Mesenchymal stem cell (in vitro differentiated cells and primary cell): Measurements from ENCODE around the gene IGSF5.
"Not testable (repeated sequence)": the region's sequence is repeated elsewhere in the genome, so short reads cannot be mapped to it uniquely, and the experiment has no call there.

Source experiments
- DNase-seq: peaks from one replicate; pipeline ENCODE4 v3.0.0-alpha.2; 2013
- H2AFZ ChIP-seq: one replicate; pipeline ENCODE4 v1.6.1; 2013; ENCODE audit warnings: low read depth, mild to moderate bottlenecking, control low read depth, inconsistent platforms, low read length, moderate library complexity
- H2AK5ac ChIP-seq: 2 replicates; pipeline ENCODE4 v1.6.1; 2013; ENCODE audit warnings: low read length, moderate library complexity, mild to moderate bottlenecking, inconsistent platforms; ENCODE audit not compliant: severe bottlenecking
- H2BK120ac ChIP-seq: one replicate; pipeline ENCODE4 v1.6.1; 2013; ENCODE audit warnings: low read depth, mild to moderate bottlenecking, inconsistent platforms, low read length, moderate library complexity
- H2BK12ac ChIP-seq, 2 experiments: one replicate each; pipeline ENCODE4 v1.6.1; 2013; ENCODE audit warnings: inconsistent platforms in 2 of 2, low read length in 2 of 2, mild to moderate bottlenecking in 2 of 2, moderate library complexity in 2 of 2, control low read depth in 1 of 2
- H2BK15ac ChIP-seq: one replicate; pipeline ENCODE4 v1.6.1; 2013; ENCODE audit warnings: mild to moderate bottlenecking, low read depth, inconsistent platforms; ENCODE audit not compliant: poor library complexity, severe bottlenecking
- H2BK5ac ChIP-seq: 2 replicates; pipeline ENCODE4 v1.6.1; 2013; ENCODE audit warnings: low read depth, mild to moderate bottlenecking, low read length, control low read depth, inconsistent platforms; ENCODE audit not compliant: poor library complexity, severe bottlenecking
- H3K14ac ChIP-seq, 2 experiments: one replicate each; pipeline ENCODE4 v1.6.1; 2013; ENCODE audit warnings: inconsistent platforms in 2 of 2, low read length in 2 of 2, control low read depth in 1 of 2, mild to moderate bottlenecking in 1 of 2, moderate library complexity in 1 of 2
- H3K18ac ChIP-seq, 2 experiments: one replicate each; pipeline ENCODE4 v1.6.1; 2013; ENCODE audit warnings: inconsistent platforms in 2 of 2, low read length in 2 of 2, control low read depth in 1 of 2, low read depth in 1 of 2, mild to moderate bottlenecking in 1 of 2
- H3K23ac ChIP-seq, 2 experiments: one replicate each; pipeline ENCODE4 v1.6.1; 2013; ENCODE audit warnings: inconsistent platforms in 2 of 2, low read length in 2 of 2, mild to moderate bottlenecking in 2 of 2, moderate library complexity in 2 of 2, control low read depth in 1 of 2
- H3K27ac ChIP-seq: 2 replicates; pipeline ENCODE4 v1.5.1; 2013; ENCODE audit warnings: mild to moderate bottlenecking, moderate library complexity, low read length, control low read depth, inconsistent platforms; ENCODE audit not compliant: poor library complexity, severe bottlenecking
- H3K27me3 ChIP-seq, 2 experiments: 2 replicates each; pipeline versions ENCODE4 v1.6.1 to v1.7.0; 2013; ENCODE audit warnings: low read length in 2 of 2, mild to moderate bottlenecking in 2 of 2, moderate library complexity in 2 of 2, control low read depth in 1 of 2, inconsistent platforms in 1 of 2; ENCODE audit not compliant: control insufficient read depth in 1 of 2, insufficient read depth in 1 of 2
- H3K36me3 ChIP-seq, 2 experiments: 2 replicates each; pipeline versions ENCODE4 v1.6.1 to v1.7.0; 2013; ENCODE audit warnings: low read length in 2 of 2, control low read depth in 1 of 2, inconsistent platforms in 1 of 2, low read depth in 1 of 2, mild to moderate bottlenecking in 1 of 2; ENCODE audit not compliant: insufficient read depth in 2 of 2, control insufficient read depth in 1 of 2
- H3K4ac ChIP-seq, 2 experiments: one replicate each; pipeline ENCODE4 v1.6.1; 2013; ENCODE audit warnings: inconsistent platforms in 2 of 2, low read length in 2 of 2, mild to moderate bottlenecking in 2 of 2, moderate library complexity in 2 of 2, control low read depth in 1 of 2, low read depth in 1 of 2
- H3K4me1 ChIP-seq: 2 replicates; pipeline ENCODE4 v1.6.1; 2013; ENCODE audit warnings: low read depth, low read length, control low read depth; ENCODE audit not compliant: control insufficient read depth, insufficient read depth
- H3K4me2 ChIP-seq: 2 replicates; pipeline ENCODE4 v1.6.1; 2013; ENCODE audit warnings: low read length, mild to moderate bottlenecking, inconsistent platforms; ENCODE audit not compliant: poor library complexity, severe bottlenecking
- H3K4me3 ChIP-seq, 2 experiments: 2 replicates each; pipeline versions ENCODE4 v1.5.1 to v1.7.0; 2013; ENCODE audit warnings: low read length in 2 of 2, mild to moderate bottlenecking in 2 of 2, control low read depth in 1 of 2, low read depth in 1 of 2; ENCODE audit not compliant: insufficient read depth in 1 of 2
- H3K79me1 ChIP-seq: replicated peaks from 2 replicates; pipeline ENCODE4 v1.6.1; 2013; ENCODE audit warnings: mild to moderate bottlenecking, control low read depth, low read length, inconsistent platforms; ENCODE audit not compliant: poor library complexity, severe bottlenecking
- H3K9ac ChIP-seq: 2 replicates; pipeline ENCODE4 v1.7.0; 2013; ENCODE audit warnings: mild to moderate bottlenecking, low read length, moderate library complexity
- H3K9me3 ChIP-seq: 2 replicates; pipeline ENCODE4 v1.7.0; 2013; ENCODE audit warnings: mild to moderate bottlenecking, low read length; ENCODE audit not compliant: control insufficient read depth
- H4K8ac ChIP-seq: one replicate; pipeline ENCODE4 v1.6.1; 2013; ENCODE audit warnings: inconsistent platforms, mild to moderate bottlenecking, low read length, moderate library complexity
- H4K91ac ChIP-seq: one replicate; pipeline ENCODE4 v1.6.1; 2013; ENCODE audit warnings: mild to moderate bottlenecking, low read length, inconsistent platforms
- WGBS: methylation state at CpG from one replicate; pipeline ENCODE4 v1.1.7; 2013; ENCODE audit warnings: mixed read lengths; 5-methylcytosine and 5-hydroxymethylcytosine counted together

Gene IGSF5

DNA sequence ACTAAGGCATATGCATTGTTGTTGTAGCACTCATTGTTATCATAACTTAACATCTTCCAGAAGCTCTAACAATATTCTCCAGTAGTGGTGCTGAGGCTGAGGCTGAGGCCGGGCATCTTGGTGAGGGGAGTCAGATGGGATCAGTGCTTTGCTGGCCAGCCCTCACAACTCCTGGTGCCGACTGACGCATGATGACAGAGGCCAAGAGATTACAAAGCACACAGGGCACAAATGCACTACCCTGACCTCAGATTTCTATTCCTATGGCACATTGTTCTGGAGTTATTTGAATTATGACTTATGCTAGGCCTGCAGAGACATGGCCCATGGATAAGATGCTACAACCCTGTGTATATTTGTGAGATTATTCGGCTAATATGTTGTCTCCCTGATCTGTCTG lies 8.3 kb upstream of the IGSF5 start:
- Histone ChIP-seq H2AK5ac (no peak overlapping the region), H3K4me1 (no peaks in the 10 kb centered on the region), H3K36me3 (no peaks in the 10 kb centered on the region), H3K4me3 (no peak overlapping the region), H2BK12ac (no peak overlapping the region), H3K4me2 (no peak overlapping the region), H2AFZ (no peak overlapping the region), H3K9me3 (peaks cover 3% of the 10 kb centered on the region), H3K27ac (no peak overlapping the region), H3K23ac (no peak overlapping the region), H3K79me1 (no peaks in the 10 kb centered on the region), H4K8ac (no peak overlapping the region), H3K4ac (no peak overlapping the region), H3K18ac (no peak overlapping the region), H4K91ac (no peak overlapping the region), H2BK5ac (no peak overlapping the region), H2BK15ac (no peak overlapping the region), H3K9ac (no peak overlapping the region), H2BK120ac (no peak overlapping the region), H3K14ac (no peak overlapping the region), H3K27me3 (peaks cover 0 to 2% of the 10 kb centered on the region in 2 experiments)
- DNase-seq = no peak
- WGBS = 82% methylated on average over 3 of the region's 4 CpGs

GRCh38 chr21:39737376-39738000 lies 7.5 kb upstream of the IGSF5 start:
- DNase-seq = no peak
- WGBS = 88% methylated on average over 14 of the region's 15 CpGs

DNA sequence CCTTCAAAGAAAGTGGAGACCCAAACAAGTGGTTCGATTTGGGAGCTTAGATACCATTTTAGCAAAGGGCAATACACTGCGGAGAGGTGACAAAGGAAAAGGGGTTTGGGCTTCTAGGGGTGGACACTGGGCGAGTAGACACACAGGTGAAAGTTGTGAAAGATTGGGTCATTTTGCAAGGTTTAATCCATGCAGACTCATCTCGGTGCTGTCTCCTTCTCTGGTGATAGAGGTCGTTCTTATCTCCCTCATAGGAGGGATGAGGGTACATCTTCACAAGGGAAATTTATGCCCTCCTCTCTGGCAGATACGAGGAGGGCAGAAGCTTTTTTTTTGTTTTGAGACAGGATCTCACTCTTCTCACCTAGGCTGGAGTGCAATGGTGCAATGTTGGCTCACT lies 6.4 kb upstream of the IGSF5 start:
- 71% methylated on average over 6 of the region's 6 CpGs for WGBS
- Histone ChIP-seq H2AFZ (no peak overlapping the region), H2BK15ac (no peak overlapping the region)

More at GRCh38 chr21:39737376-39738000, 7.5 kb upstream of the IGSF5 start:
- Histone ChIP-seq H3K9ac (no peak overlapping the region), H3K9me3 (no peaks in the 10 kb centered on the region), H3K79me1 (no peaks in the 10 kb centered on the region), H4K8ac (no peak overlapping the region), H3K4ac (no peak overlapping the region), H2BK15ac (no peak overlapping the region), H3K18ac (no peak overlapping the region), H3K27me3 (peaks cover 0 to 2% of the 10 kb centered on the region in 2 experiments), H3K27ac (no peak overlapping the region), H2AFZ (no peak overlapping the region), H3K36me3 (no peaks in the 10 kb centered on the region), H2AK5ac (no peak overlapping the region), H4K91ac (no peak overlapping the region), H3K14ac (no peak overlapping the region), H2BK5ac (no peak overlapping the region), H3K23ac (no peak overlapping the region), H3K4me1 (no peaks in the 10 kb centered on the region), H3K4me2 (no peak overlapping the region), H2BK120ac (no peak overlapping the region), H2BK12ac (no peak overlapping the region), H3K4me3 (no peak overlapping the region)

DNA sequence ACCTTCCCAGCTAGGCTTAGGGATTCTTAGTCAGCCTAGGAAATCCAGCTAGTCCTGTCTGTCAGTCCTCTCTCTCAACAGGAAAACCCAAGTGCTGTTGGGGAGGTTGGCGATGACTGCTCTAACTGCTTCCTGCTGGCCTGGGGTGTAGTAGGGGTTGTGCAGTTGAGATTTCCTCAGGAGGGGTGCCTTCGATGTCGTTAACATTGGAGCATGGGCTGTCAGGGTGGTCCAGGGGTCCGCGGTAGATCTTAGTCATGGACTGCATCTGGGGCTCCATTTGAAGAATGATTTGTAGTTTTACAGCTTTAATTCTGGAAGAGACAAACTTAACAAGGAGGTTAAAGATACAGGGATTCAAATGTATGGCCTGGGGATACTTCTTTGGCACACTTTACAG lies 5.5 kb upstream of the IGSF5 start:
- H3K9me3 ChIP-seq, H2AFZ ChIP-seq, H2BK5ac ChIP-seq, H3K27ac ChIP-seq, H3K23ac ChIP-seq, H2BK15ac ChIP-seq, H3K4me2 ChIP-seq, H3K4me1 ChIP-seq, H2BK120ac ChIP-seq, H2BK12ac ChIP-seq, H3K18ac ChIP-seq, H3K9ac ChIP-seq, H4K91ac ChIP-seq, H3K27me3 ChIP-seq, H3K14ac ChIP-seq, H3K79me1 ChIP-seq, H3K4me3 ChIP-seq, H4K8ac ChIP-seq, H2AK5ac ChIP-seq, H3K4ac ChIP-seq, DNase-seq, H3K36me3 ChIP-seq: not testable (repeated sequence)
- 95% methylated on average over 5 of the region's 5 CpGs for WGBS

More for the DNA sequence above, 6.4 kb upstream of the IGSF5 start:
- Histone ChIP-seq H2AK5ac (no peak overlapping the region), H3K36me3 (no peaks in the 10 kb centered on the region), H3K4me1 (no peaks in the 10 kb centered on the region), H2BK120ac (no peak overlapping the region), H3K9ac (no peak overlapping the region), H3K9me3 (no peaks in the 10 kb centered on the region), H3K4ac (no peak overlapping the region), H4K91ac (no peak overlapping the region), H3K18ac (no peak overlapping the region), H3K79me1 (no peaks in the 10 kb centered on the region), H3K27me3 (peaks cover 0 to 2% of the 10 kb centered on the region in 2 experiments), H2BK5ac (no peak overlapping the region), H2BK12ac (no peak overlapping the region), H3K4me3 (no peak overlapping the region), H3K27ac (no peak overlapping the region), H3K4me2 (no peak overlapping the region), H3K14ac (no peak overlapping the region), H4K8ac (no peak overlapping the region), H3K23ac (no peak overlapping the region)
- no peak for DNase-seq
